GM20000 (cell line): ENCODE measurements around the gene KIF1B.

Experiments
- DNase-seq: peaks from one replicate; pipeline ENCODE4 v3.0.0; 2012; ENCODE audit warnings: low spot score
- TF ChIP-seq, protein P1 (sequence below): IDR thresholded peaks from 2 replicates; pipeline ENCODE4 v1.5.1; 2012; ENCODE audit warnings: mild to moderate bottlenecking, control low read depth; ENCODE audit errors: extremely low read depth, missing control alignments

The KIF1B gene

DNA sequence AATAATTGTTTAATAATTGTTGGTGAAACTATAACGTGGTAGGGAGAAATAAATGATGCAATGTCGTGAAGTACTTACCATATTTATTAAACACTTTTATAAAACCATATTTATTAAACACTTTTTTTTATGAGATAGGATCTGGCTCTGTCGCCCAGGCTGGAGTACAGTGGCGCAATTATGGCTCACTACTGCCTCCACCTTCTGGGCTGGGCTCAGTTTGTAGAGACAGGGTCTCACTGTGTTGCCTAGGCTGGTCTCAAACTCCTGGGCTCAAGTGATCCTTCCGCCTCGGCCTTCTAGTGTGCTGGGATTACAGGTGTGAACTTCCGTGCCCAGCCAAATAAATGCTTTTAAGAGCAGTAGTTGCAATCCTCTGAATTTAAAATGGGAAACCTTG is 112.5 kb downstream of the KIF1B start:
- no peak for DNase-seq
- TF ChIP-seq, protein P1, sequence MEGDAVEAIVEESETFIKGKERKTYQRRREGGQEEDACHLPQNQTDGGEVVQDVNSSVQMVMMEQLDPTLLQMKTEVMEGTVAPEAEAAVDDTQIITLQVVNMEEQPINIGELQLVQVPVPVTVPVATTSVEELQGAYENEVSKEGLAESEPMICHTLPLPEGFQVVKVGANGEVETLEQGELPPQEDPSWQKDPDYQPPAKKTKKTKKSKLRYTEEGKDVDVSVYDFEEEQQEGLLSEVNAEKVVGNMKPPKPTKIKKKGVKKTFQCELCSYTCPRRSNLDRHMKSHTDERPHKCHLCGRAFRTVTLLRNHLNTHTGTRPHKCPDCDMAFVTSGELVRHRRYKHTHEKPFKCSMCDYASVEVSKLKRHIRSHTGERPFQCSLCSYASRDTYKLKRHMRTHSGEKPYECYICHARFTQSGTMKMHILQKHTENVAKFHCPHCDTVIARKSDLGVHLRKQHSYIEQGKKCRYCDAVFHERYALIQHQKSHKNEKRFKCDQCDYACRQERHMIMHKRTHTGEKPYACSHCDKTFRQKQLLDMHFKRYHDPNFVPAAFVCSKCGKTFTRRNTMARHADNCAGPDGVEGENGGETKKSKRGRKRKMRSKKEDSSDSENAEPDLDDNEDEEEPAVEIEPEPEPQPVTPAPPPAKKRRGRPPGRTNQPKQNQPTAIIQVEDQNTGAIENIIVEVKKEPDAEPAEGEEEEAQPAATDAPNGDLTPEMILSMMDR, result no peak

DNA sequence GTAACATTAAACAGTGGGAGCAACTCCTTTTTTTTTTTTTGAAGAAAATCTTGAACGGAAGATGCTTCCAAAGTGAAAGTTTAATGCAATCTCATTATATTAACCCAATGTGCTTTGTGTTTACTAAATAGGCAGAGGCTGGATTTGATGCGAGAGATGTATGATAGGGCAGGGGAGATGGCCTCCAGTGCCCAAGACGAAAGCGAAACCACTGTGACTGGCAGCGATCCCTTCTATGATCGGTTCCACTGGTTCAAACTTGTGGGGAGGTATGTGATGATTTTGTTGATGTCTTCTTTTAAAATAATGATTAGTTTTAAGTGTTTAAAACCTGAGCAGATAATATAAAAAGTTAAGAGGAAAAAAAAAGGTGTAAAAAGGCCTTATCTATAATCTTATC is 114.3 kb downstream of the KIF1B start:
- TF ChIP-seq, protein P1, result no peak

DNA sequence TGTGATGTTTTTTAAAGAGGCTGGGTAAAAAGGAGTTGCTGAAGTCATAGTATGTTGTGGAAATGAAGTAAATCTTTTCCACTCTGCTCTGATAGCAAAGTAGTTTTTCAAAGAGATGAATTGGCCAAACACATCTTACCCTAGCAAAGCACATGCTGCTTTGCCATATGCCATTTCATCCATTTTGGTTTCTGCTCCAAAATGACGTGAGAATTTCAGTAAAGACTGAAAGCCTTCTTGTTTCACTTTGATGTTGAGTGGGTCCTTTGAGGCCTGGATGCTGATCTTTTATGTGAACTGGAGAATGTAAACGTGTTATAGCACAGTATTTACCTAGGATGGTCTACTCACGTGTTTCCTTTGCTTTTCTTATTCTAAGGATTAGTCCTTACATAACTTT is 115.2 kb downstream of the KIF1B start:
- TF ChIP-seq, protein P1, result no peak
- DNase-seq, result no peak

More for the DNA sequence above, 114.3 kb downstream of the KIF1B start:
- no peak for DNase-seq

DNA sequence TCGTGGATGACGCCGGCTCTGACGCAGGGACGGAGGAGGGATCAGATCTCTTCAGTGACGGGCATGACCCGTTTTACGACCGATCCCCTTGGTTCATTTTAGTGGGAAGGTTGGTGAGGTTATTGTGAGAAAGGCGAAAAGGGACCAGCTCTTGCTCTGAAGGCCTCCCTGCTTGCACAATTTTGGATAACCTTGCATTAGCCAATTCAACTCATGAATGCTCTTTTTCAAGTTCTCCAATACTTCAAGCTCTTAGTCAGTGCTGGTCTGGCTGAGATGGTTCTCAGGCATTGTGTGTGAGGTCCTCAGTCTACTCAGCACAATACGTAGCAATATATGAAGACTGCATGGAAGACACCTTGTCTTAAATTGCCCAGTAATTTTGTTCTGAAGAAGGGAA is 115.9 kb downstream of the KIF1B start:
- DNase-seq, result no peak
- TF ChIP-seq, protein P1, result no peak

DNA sequence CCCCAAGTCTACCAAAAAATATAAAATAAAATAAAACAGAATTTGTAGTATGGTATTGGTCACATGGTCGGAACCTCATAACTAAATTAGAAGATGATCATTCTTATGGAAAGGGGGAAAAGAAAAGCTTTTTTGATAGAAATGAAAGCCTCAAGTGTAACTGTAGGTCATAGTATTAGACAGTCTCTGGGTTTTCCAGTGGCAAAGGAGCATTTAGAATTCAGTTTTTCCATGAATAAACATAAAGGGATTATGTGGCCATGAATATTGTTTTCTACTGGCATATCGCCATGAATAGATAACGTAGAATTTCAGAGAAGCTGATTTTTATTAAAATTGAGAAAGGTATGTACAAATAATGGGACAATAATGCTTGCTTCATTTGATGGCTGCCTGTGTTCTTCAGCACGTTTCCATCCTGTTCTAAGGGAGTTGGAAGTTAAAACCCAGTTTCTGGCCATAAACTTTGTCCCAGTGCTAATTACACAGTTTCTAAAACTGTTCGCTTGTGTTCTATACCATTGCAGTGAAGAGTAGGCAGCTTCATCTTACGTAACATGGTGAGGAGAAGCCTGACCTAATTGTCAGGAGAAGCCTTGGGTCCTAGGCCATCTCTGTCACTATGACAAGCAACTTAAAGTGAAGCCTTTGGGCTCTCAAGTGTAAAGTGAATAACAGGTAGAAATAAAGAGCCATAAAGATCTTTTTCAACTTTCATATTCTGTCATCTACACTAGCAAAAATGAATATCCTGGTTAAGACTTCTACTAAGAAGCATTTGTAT is 118.0 kb downstream of the KIF1B start:
- TF ChIP-seq, protein P1, result no peak
- DNase-seq, result no peak

DNA sequence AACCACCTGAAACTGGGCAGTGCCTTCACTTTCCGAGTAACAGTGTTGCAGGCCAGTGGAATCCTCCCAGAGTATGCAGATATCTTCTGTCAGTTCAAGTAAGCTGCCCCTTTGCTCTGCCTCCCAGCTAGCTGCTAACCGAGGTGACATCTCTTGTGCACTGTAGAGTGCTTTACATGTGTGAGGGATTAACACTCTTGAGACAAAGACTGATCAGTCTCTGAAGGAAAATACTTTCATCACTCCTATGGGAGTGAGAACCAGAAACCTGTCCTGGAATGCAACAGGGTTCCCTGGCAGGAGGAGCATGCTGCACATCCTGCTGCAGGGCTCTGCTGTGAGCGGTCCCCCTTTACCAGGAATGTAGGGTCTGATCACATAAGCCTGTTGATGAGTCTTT is 127.1 kb downstream of the KIF1B start:
- DNase-seq, result no peak
- TF ChIP-seq, protein P1, result no peak

DNA sequence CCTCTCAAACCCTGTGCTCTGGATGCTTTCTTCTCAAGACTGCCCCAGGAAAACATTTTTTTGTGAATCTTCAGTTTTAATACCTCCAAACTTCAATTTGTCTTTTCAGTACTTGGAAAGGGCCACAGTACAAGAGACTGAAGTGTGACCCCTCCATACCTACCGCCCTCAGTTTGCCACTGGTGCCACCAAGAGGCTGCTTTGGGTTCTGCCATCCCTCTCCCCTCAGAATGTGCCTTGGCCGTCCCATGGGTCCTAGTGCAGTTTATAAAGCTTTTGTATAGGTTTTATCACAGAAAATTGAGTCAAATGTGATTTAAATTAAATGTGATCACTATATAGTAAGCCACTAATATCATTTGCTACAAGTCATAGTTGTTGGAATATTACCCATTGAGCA is 127.7 kb downstream of the KIF1B start:
- TF ChIP-seq, protein P1, result peak; percentile 62
- peak; percentile 63 for DNase-seq
